Suprapubic skin (tissue), 4 donors: ENCODE data around the gene PDF.

Experiments used
- CTCF ChIP-seq, 2 donors: fragments of 200-600 bp in 1 of 2; fragments of 450-650 bp in 1 of 2; sonication (generic) in 1 of 2; IDR thresholded peaks; one replicate each; pipeline ENCODE4 v1.5.1; 2016 to 2019; ENCODE audit warnings: antibody characterized with exemption in 2 of 2, mild to moderate bottlenecking in 1 of 2, moderate library complexity in 1 of 2
- EP300 ChIP-seq: sonication (generic); formaldehyde crosslinking; IDR thresholded peaks from one replicate; pipeline ENCODE4 v1.6.1; 2017; ENCODE audit warnings: antibody characterized with exemption
- POLR2AphosphoS5 ChIP-seq, 3 donors: sonication (generic); formaldehyde crosslinking; IDR thresholded peaks; one replicate each; pipeline ENCODE4 v1.6.1; 2017; ENCODE audit warnings: antibody characterized with exemption in 3 of 3

GRCh38 chr16:69319381-69319780 lies 11.0 kb downstream of the PDF start:
- TF ChIP-seq EP300 (no peak), CTCF (IDR thresholded peaks at IDR 0.05) (no peak), POLR2AphosphoS5 (IDR thresholded peaks at IDR 0.05) (no peak)
